Measurements from ENCODE around the gene EEF1B2.
"Not testable (repeated sequence)": the region's sequence is repeated elsewhere in the genome, so short reads cannot be mapped to it uniquely, and the experiment has no call there.

Gene EEF1B2

DNA sequence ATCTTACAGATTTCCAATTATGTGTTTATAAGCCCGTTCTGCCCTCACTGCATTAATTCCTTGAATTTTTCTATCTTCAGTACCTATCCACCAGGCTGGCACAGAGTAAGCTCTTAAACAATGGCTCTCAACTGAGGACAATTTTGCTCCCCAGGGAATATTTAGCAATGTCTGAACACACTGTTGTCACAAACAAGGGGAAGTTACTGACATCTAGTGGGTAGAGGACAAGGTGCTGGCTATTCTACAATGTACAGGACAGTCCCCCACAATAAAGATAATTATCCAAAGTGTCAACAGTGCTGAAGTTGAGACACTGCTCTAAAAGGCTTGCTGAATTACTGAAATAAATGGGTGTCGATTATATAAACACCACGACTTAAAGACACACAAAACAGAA lies 5.5 kb upstream of the EEF1B2 start:
- no peak overlapping the region for H3K4me3 ChIP-seq (ENCODE audit: low read depth, low read length)
- TF ChIP-seq, protein P1, sequence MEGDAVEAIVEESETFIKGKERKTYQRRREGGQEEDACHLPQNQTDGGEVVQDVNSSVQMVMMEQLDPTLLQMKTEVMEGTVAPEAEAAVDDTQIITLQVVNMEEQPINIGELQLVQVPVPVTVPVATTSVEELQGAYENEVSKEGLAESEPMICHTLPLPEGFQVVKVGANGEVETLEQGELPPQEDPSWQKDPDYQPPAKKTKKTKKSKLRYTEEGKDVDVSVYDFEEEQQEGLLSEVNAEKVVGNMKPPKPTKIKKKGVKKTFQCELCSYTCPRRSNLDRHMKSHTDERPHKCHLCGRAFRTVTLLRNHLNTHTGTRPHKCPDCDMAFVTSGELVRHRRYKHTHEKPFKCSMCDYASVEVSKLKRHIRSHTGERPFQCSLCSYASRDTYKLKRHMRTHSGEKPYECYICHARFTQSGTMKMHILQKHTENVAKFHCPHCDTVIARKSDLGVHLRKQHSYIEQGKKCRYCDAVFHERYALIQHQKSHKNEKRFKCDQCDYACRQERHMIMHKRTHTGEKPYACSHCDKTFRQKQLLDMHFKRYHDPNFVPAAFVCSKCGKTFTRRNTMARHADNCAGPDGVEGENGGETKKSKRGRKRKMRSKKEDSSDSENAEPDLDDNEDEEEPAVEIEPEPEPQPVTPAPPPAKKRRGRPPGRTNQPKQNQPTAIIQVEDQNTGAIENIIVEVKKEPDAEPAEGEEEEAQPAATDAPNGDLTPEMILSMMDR (IDR thresholded peaks at IDR 0.05; ENCODE audit: low read depth, low read length), result no peak

DNA sequence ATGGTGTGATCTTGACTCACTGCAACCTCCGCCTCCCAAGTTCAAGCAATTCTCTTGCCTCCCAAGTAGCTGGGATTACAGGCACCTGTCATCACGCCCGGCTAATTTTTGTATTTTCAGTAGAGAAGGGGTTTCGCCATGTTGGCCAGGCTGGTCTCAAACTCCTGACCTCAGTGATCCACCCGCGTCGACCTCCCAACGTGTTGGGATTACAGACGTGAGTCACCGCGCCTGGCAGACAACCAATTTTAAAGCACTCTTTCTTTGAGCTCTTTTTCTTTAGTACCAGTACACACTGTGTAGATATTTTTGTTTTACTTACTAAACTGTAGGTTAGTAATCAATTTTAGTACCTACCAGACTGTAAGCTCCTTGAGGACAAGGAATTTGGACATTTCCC lies 2.7 kb upstream of the EEF1B2 start:
- not testable (repeated sequence) for H3K4me3 ChIP-seq (ENCODE audit: low read depth, low read length)

DNA sequence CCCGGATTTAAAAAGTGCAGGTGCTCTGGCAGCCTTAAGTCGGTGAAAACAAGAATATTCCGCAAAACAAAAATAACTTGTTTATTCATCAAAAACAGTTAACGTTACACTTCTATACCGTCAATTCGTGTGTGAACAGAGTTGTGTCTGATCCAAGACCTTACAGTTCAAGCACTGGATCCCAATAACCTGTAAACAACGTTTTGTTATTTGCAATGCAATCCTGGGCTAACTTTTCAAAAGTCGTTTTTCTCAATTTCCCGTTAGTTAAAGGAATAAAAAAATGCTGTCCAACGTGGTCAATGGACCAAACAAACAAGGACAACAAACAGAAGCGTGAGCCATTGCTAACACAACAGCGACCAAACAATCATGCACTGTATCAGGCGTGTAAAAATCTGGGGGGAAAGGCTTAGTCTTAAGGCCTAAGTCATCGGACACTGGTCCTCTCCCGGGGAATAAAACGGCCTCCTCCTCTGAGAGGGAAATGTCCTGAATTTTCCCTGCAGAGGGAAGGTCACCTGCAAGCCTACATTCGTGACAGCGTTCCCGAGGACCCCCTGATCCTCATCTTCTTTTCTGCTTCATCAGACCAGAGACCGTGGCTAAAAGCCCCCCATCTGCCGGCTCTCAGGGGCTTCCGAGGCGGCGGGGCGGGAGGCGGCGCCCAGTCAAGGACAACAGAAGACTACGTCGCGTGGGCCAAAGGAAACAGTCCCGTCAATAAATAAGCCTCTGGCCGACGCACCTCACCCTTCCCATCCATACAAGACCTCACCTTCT lies 941 bp upstream of the EEF1B2 start:
- TF ChIP-seq, protein P1 (IDR thresholded peaks at IDR 0.05; ENCODE audit: low read depth, low read length), result no peak
- peak overlapping the region; percentile 99 for H3K4me3 ChIP-seq (ENCODE audit: low read depth, low read length)

DNA sequence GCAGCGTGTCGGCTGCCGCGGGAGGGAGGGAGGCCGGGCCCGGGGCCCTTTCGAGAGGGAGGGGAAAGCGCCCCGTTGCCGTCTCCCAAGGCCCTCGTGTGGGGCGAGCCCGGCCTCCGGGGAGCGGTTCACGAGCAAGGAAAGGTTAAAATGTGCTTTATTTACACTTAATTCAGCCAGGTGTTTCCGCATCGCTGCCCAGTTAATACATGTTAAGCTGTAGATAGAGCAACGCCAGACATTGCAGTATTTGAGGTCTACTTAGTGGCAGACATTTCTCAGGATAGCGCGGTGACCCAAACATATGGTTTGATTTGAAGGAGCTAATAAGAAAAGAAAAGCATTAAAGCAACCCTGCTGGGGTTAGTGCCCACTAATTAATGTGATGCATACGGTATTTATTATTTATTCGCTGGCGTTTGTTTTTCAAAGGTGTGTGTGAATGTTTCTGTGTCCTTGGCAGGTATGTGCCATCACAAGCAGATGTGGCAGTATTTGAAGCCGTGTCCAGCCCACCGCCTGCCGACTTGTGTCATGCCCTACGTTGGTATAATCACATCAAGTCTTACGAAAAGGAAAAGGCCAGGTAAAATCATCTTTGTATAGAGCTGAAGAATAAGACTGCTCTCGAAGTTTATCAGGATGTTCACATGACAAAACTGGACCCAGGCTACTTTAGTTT lies 571 bp downstream of the EEF1B2 start:
- peak overlapping the region; percentile 99 for H3K4me3 ChIP-seq (ENCODE audit: low read depth, low read length)

DNA sequence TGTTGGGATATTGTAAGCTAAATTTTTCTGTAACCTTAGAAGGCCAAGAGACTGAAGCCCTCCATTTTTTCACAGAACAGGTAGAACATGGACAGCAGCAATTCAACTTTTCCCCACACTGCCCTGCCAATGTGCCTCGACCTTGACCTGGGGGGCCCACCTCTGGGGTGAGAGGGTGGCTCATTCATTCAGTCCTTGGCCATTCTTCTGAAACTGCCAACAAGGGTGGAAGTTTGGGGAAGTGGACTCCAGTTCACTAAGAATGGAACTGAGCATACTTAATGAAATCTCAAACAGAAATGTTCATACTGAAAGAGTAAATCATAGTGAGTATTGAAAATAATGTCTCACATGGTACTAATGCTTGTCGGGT lies 1.1 kb downstream of the EEF1B2 start:
- TF ChIP-seq, protein P1 (IDR thresholded peaks at IDR 0.05; ENCODE audit: low read depth, low read length), result no peak
- H3K4me3 ChIP-seq (ENCODE audit: low read depth, low read length), result peak overlapping the region; percentile 99

More for the DNA sequence above, 571 bp downstream of the EEF1B2 start:
- TF ChIP-seq, protein P1 (IDR thresholded peaks at IDR 0.05; ENCODE audit: low read depth, low read length), result no peak

DNA sequence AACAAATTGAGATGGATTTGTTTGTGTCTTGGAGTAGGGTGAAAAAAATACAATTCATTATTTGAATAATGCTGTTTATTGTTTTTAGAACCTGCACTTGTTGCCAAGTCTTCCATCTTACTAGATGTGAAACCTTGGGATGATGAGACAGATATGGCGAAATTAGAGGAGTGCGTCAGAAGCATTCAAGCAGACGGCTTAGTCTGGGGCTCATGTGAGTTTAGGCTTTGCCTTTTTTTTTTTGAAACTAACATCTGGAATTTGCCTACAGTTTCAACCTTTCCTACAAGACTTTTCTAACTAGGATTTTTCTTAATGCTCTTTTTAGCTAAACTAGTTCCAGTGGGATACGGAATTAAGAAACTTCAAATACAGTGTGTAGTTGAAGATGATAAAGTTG lies 2.7 kb downstream of the EEF1B2 start:
- H3K4me3 ChIP-seq (ENCODE audit: low read depth, low read length), result not testable (repeated sequence)

DNA sequence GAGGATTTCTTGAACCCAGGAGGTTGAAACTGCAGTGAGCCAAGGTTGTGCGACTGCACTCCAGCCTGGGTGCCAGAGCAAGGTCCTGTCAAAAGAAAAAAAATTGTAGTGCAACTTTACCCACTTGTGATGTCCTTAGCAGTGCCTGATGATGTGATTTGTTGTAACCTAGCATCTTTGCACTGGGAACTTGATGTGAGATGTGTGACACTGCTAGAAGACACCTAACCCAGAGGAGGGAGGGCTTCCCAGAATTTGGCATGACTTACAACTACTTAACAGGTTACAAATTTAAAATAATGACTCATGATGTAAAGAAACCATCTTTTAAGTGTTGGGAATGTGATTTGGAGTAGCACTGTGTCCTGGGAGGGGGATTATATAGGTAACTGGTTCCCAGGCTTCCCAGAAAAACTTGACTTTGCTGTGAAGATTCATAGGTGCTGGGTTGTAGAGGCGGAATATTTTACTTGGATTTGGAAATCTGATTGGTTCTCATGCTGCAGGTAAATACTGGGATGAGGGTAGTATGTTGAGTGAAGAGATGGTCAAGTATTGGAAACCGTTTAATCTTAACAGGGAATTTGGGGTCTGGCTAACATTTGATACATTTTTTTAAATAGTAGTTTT lies 3.7 kb downstream of the EEF1B2 start:
- no peak overlapping the region for H3K4me3 ChIP-seq (ENCODE audit: low read depth, low read length)
- TF ChIP-seq, protein P1 (IDR thresholded peaks at IDR 0.05; ENCODE audit: low read depth, low read length), result no peak

DNA sequence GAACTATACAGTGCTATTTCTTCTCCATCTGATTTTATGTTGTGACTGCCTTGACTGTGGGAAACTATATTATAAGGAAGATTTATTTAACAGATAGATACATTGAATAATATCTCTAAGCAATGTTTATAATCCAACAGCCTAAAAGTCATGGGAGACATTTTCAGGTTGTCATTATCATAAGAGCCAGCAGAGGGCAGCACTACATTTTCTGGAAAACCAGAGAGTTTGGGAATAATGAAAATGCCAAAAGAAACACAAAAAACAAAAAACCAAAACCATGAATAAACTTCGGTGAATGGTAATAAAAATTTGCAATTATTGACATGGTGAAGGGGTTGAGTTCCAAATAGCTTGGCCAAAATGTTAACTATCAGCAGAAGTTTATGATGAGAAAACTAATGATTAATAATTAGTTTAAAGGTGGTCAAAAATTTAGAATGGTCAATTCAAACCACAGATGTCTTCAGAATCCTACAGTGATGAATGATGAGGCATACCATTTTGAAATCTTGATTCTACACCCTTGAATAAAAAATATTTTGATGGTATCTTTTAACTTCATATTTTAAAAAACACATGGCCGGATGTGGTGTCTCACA lies 4.7 kb downstream of the EEF1B2 start:
- no peak overlapping the region for H3K4me3 ChIP-seq (ENCODE audit: low read depth, low read length)
- TF ChIP-seq, protein P1 (IDR thresholded peaks at IDR 0.05; ENCODE audit: low read depth, low read length), result peak; percentile 27

DNA sequence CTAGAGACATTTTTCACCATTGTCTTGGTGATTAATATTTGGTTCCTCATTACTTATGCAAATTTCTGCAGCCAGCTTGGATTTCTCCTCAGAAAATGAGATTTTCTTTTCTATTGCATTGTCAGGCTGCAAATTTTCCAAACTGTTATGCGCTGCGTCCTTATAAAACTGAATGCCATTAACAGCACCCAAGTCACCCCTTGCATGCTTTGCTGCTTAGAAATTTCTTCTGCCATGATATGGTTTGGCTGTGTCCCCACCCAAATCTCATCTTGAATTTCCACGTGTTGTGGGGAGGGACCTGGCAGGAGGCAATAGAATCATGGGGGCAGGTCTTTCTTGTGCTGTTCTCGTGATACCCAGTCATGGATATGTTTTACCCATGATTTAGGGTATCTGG lies 8.5 kb downstream of the EEF1B2 start:
- not testable (repeated sequence) for H3K4me3 ChIP-seq (ENCODE audit: low read depth, low read length)

DNA sequence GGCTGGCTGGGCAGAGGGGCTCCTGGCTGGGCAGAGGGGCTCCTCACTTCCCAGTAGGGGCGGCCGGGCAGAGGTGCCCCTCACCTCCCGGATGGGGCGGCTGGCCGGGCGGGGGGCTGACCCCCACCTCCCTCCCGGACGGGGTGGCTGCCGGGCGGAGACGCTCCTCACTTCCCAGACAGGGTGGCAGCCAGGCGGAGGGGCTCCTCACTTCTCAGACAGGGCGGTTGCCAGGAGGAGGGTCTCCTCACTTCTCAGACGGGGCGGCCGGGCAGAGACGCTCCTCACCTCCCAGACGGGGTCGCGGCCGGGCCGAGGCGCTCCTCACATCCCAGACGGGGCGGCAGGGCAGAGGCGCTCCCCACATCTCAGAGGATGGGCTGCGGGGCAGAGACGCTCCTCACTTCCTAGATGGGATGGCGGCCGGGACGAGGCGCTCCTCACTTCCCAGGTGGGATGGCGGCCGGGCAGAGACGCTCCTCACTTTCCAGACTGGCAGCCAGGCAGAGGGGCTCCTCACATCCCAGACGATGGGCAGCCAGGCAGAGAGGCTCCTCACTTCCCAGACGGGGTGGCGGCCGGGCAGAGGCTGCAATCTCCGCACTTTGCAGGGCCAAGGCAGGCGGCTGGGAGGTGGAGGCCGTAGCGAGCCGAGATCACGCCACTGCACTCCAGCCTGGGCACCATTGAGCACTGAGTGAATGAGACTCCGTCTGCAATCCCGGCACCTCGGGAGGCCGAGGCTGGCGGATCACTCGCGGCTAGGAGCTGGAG lies 12.1 kb downstream of the EEF1B2 start:
- not testable (repeated sequence) for H3K4me3 ChIP-seq (ENCODE audit: low read depth, low read length)

Data from WI38 (cell line).